Dendritic cell treated with granulocyte-macrophage colony-stimulating factor and Interleukin-4, amounts not matched to agents 40 ng/mL and 50 ng/mL, for 4 days (primary cell): ENCODE measurements around the gene BTN3A1.
"Not testable (repeated sequence)": the region's sequence is repeated elsewhere in the genome, so short reads cannot be mapped to it uniquely, and the experiment has no call there.

Experiments used
- H3K27ac Mint-ChIP-seq: one replicate; pipeline ENCODE4 v1.8.0; 2022; ENCODE audit warnings: mild to moderate bottlenecking, mixed read lengths
- H3K27me3 Mint-ChIP-seq: one replicate; pipeline ENCODE4 v1.8.0; 2022; ENCODE audit warnings: mild to moderate bottlenecking, mixed read lengths
- H3K36me3 Mint-ChIP-seq: one replicate; pipeline ENCODE4 v1.8.0; 2022; ENCODE audit warnings: low read depth, mixed read lengths
- H3K4me1 Mint-ChIP-seq: one replicate; pipeline ENCODE4 v1.8.0; 2022; ENCODE audit warnings: low read depth, mixed read lengths
- H3K4me3 Mint-ChIP-seq: one replicate; pipeline ENCODE4 v1.8.0; 2022; ENCODE audit warnings: mild to moderate bottlenecking, moderate library complexity, mixed read lengths
- H3K9me3 Mint-ChIP-seq: one replicate; pipeline ENCODE4 v1.8.0; 2022; ENCODE audit warnings: mixed read lengths
- intact Hi-C: fragments of 100-400 bp; cut with micrococcal nuclease; formaldehyde crosslinking; loops from one replicate; pipeline ENCODE4 v1.15.0; 2022

BTN3A1 gene

DNA sequence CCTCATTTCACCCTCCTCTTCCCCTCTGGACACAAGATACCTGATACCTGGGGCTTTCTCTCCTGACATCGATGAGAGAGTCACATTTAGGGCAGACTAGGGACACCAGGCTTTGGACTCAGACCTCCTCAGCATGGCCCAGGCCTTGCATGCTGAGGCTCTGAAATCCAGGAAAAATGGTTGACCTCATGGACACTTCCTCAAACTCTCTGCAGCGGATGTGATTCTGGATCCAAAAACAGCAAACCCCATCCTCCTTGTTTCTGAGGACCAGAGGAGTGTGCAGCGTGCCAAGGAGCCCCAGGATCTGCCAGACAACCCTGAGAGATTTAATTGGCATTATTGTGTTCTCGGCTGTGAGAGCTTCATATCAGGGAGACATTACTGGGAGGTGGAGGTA, 10.9 kb downstream of the BTN3A1 start:
- H3K27ac Mint-ChIP-seq, result no peak overlapping the region
- H3K4me3 Mint-ChIP-seq, result no peak overlapping the region
- H3K27me3 Mint-ChIP-seq, result no peaks in the 10 kb centered on the region
- H3K36me3 Mint-ChIP-seq, result peaks cover 57% of the 10 kb centered on the region
- intact Hi-C loops, result no loop called here
- peaks cover 17% of the 10 kb centered on the region for H3K9me3 Mint-ChIP-seq
- H3K4me1 Mint-ChIP-seq, result peaks cover 9% of the 10 kb centered on the region

- intact Hi-C loops, result no loop called here
- no peak overlapping the region for H3K27ac Mint-ChIP-seq
- H3K36me3 Mint-ChIP-seq, result peaks cover 54% of the 10 kb centered on the region
- no peaks in the 10 kb centered on the region for H3K27me3 Mint-ChIP-seq
- H3K4me1 Mint-ChIP-seq, result peaks cover 8% of the 10 kb centered on the region
- no peak overlapping the region for H3K4me3 Mint-ChIP-seq
- peaks cover 30% of the 10 kb centered on the region for H3K9me3 Mint-ChIP-seq
These were observed 12.2 kb downstream of the BTN3A1 start for GRCh38 chr6:26414281-26414680.

DNA sequence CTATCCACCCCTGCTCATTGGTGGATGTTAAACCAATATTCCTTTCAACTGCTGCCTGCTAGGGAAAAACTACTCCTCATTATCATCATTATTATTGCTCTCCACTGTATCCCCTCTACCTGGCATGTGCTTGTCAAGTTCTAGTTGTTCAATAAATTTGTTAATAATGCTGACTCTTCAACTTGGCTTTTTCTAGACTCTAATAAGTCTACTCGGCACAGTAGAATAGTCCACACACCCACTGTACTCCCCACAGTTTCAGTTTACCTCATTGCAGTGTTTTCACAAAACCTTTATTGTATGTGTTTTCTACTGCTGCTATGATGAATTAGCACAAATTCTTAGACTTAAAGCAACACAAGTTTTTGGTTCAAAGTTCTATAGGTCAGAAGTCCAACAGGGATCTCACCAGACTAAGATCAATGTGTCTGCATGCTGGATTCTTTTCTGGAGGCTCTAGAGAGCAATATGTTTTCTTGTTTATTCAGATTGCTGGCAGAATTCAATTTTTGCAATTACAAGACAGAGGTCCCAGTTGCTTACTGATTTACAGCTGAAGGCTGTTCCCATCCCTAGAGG, 13.1 kb downstream of the BTN3A1 start:
- H3K27ac Mint-ChIP-seq, result no peak overlapping the region
- H3K9me3 Mint-ChIP-seq, result peaks cover 32% of the 10 kb centered on the region
- intact Hi-C loops, result no loop called here
- no peaks in the 10 kb centered on the region for H3K4me1 Mint-ChIP-seq
- no peak overlapping the region for H3K4me3 Mint-ChIP-seq
- peaks cover 45% of the 10 kb centered on the region for H3K36me3 Mint-ChIP-seq
- H3K27me3 Mint-ChIP-seq, result no peaks in the 10 kb centered on the region

- H3K36me3 Mint-ChIP-seq, result peaks cover 39% of the 10 kb centered on the region
These were observed 13.7 kb downstream of the BTN3A1 start for GRCh38 chr6:26415791-26416190.

GRCh38 chr6:26416288-26416687, 14.2 kb downstream of the BTN3A1 start:
- Mint-ChIP-seq H3K36me3 (peaks cover 34% of the 10 kb centered on the region), H3K9me3 (peaks cover 32% of the 10 kb centered on the region), H3K4me3 (no peak overlapping the region), H3K27ac (no peak overlapping the region), H3K4me1 (no peaks in the 10 kb centered on the region), H3K27me3 (no peaks in the 10 kb centered on the region)
- intact Hi-C loops, result no loop called here

More at GRCh38 chr6:26415791-26416190, 13.7 kb downstream of the BTN3A1 start:
- H3K27ac Mint-ChIP-seq, result no peak overlapping the region
- H3K4me3 Mint-ChIP-seq, result no peak overlapping the region
- no peaks in the 10 kb centered on the region for H3K4me1 Mint-ChIP-seq
- no peaks in the 10 kb centered on the region for H3K27me3 Mint-ChIP-seq
- H3K9me3 Mint-ChIP-seq, result peaks cover 32% of the 10 kb centered on the region
- intact Hi-C loops, result no loop called here

- H3K4me3 Mint-ChIP-seq, H3K27ac Mint-ChIP-seq, intact Hi-C loops, H3K27me3 Mint-ChIP-seq: not testable (repeated sequence)
- Mint-ChIP-seq H3K4me1 (peaks cover 13% of the 10 kb centered on the region), H3K9me3 (peaks cover 32% of the 10 kb centered on the region), H3K36me3 (peaks cover 21% of the 10 kb centered on the region)
These were observed 16.0 kb downstream of the BTN3A1 start for GRCh38 chr6:26418077-26418476.

GRCh38 chr6:26418795-26419194, 16.7 kb downstream of the BTN3A1 start:
- H3K4me3 Mint-ChIP-seq, intact Hi-C loops, H3K27ac Mint-ChIP-seq, H3K27me3 Mint-ChIP-seq: not testable (repeated sequence)
- H3K36me3 Mint-ChIP-seq, result peaks cover 20% of the 10 kb centered on the region
- peaks cover 32% of the 10 kb centered on the region for H3K9me3 Mint-ChIP-seq
- peaks cover 21% of the 10 kb centered on the region for H3K4me1 Mint-ChIP-seq

- Mint-ChIP-seq H3K9me3 (peaks cover 32% of the 10 kb centered on the region), H3K4me1 (peaks cover 30% of the 10 kb centered on the region), H3K27ac (no peak overlapping the region), H3K4me3 (no peak overlapping the region), H3K36me3 (peaks cover 24% of the 10 kb centered on the region), H3K27me3 (no peaks in the 10 kb centered on the region)
- intact Hi-C loops, result loop anchor here (5.0 kb wide), 1 partner anchor 78 kb away; no protein-coding TSS in a partner anchor
These were observed 18.7 kb downstream of the BTN3A1 start for GRCh38 chr6:26420688-26421171.

DNA sequence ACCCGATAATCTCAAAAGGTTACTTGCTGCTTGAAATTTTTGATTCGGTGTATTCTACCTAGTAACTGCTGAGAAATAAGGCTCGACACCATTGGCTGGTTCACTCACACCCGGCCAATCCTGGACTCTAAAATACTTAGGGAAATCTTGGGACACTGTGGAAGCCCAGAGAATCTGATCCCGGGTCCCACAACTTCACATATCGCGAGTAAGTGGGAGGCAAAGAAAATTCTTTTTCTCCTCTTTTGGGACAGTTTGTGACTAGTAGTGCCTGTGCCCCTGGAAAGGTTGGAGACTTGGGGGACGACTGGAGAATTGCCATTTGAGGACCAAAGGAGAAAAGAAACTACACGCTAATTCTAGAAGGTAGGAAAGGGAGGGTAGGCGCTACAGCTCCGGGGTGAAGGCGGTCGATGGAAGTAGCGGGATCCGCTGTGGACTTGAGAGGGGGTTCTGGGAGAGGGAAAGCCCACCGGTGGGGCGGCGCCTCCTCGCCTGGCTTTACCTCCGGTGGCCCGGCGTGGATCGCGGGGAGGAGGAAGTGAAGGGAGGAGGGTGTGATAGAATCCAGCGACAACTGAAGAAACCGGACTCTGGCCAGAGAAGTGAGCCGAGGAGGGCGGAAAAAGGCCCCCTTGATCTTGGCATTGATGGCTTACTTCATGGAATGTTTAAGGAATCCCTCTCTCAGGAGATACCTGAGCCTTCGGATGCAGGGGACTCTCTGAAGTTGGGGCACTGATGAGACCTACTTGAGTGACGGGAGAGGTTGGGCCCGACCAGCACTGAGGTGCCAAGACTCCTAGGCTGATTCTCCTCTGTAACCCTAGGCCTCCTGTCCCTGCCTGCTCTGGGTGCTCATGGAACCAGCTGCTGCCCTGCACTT, 19.4 kb downstream of the BTN3A1 start:
- peaks cover 32% of the 10 kb centered on the region for H3K36me3 Mint-ChIP-seq
- H3K27me3 Mint-ChIP-seq, result no peaks in the 10 kb centered on the region
- no peak overlapping the region for H3K27ac Mint-ChIP-seq
- intact Hi-C loops, result loop anchor here (5.0 kb wide), 1 partner anchor 79 kb away; no protein-coding TSS in a partner anchor
- peaks cover 35% of the 10 kb centered on the region for H3K4me1 Mint-ChIP-seq
- H3K4me3 Mint-ChIP-seq, result no peak overlapping the region
- peaks cover 29% of the 10 kb centered on the region for H3K9me3 Mint-ChIP-seq

- H3K27ac Mint-ChIP-seq, result no peak overlapping the region
- peaks cover 21% of the 10 kb centered on the region for H3K9me3 Mint-ChIP-seq
- peaks cover 39% of the 10 kb centered on the region for H3K4me1 Mint-ChIP-seq
- H3K27me3 Mint-ChIP-seq, result no peaks in the 10 kb centered on the region
- no peak overlapping the region for H3K4me3 Mint-ChIP-seq
- intact Hi-C loops, result loop anchor here (5.0 kb wide), 1 partner anchor 80 kb away; no protein-coding TSS in a partner anchor
- H3K36me3 Mint-ChIP-seq, result peaks cover 36% of the 10 kb centered on the region
These were observed 20.3 kb downstream of the BTN3A1 start for GRCh38 chr6:26422329-26422728.

DNA sequence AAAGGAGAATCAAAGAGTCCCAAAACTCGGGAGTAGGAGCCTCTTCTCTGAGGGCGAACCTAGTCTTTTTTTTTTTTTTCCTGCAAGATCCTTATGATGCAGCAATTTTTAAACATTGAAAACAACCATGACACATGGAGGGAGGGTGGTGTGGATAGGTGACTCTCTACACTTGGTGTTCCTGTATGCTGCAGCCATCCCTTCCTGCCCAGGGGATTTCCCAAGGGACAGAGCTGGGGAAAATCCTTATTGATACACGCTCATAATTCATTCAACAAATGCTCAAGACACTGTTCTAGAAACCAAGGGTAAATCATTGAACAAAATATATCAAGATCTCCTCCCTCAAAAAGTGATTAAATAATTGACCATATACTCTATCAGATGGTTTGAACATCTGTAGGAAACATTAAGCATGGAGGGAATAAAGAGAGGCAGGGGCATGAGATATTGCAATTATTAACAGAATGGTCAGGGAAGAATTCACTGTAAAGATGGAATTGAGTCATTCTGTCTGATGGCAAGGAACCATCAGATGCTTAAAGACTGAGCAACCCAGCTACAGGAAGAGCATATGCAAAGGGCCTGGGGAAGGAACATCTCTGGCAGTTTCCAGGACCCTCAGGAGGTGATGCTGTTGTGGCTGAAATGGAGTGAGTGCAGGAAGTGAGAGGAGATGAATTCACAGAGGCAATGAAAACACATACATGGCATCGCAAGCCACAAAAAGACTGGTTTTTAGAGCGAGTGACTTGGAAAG, 24.8 kb downstream of the BTN3A1 start:
- Mint-ChIP-seq H3K27me3 (no peaks in the 10 kb centered on the region), H3K9me3 (no peaks in the 10 kb centered on the region), H3K36me3 (peaks cover 70% of the 10 kb centered on the region), H3K27ac (no peak overlapping the region), H3K4me1 (peaks cover 52% of the 10 kb centered on the region), H3K4me3 (no peak overlapping the region)
- intact Hi-C loops, result no loop called here

- no peak overlapping the region for H3K27ac Mint-ChIP-seq
- peaks cover 48% of the 10 kb centered on the region for H3K4me1 Mint-ChIP-seq
- peaks cover 73% of the 10 kb centered on the region for H3K36me3 Mint-ChIP-seq
- no peak overlapping the region for H3K4me3 Mint-ChIP-seq
- no peaks in the 10 kb centered on the region for H3K9me3 Mint-ChIP-seq
- H3K27me3 Mint-ChIP-seq, result no peaks in the 10 kb centered on the region
- intact Hi-C loops, result no loop called here
These were observed 25.4 kb downstream of the BTN3A1 start for GRCh38 chr6:26427451-26427809.

DNA sequence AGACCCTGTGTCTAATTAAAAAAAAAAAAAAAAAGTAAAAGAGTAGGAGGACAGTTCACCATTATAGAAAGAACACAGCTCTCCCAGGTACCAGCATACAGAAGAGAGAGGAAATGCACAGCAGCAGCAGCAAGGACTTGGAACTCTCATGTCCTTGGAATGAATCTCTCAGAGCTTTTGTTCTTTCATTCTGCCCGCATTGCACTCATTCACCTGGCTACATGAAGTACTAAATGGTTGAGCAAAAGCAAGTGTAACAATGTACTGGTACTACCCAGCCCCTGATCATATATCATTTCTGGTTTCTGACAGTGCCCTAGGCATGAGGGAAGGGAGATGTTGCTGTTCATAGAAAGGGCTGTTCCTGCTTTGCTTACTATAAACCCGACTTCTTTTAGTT, 26.1 kb downstream of the BTN3A1 start:
- peaks cover 40% of the 10 kb centered on the region for H3K4me1 Mint-ChIP-seq
- no peak overlapping the region for H3K4me3 Mint-ChIP-seq
- H3K27ac Mint-ChIP-seq, result no peak overlapping the region
- no peaks in the 10 kb centered on the region for H3K27me3 Mint-ChIP-seq
- peaks cover 70% of the 10 kb centered on the region for H3K36me3 Mint-ChIP-seq
- intact Hi-C loops, result no loop called here
- no peaks in the 10 kb centered on the region for H3K9me3 Mint-ChIP-seq

DNA sequence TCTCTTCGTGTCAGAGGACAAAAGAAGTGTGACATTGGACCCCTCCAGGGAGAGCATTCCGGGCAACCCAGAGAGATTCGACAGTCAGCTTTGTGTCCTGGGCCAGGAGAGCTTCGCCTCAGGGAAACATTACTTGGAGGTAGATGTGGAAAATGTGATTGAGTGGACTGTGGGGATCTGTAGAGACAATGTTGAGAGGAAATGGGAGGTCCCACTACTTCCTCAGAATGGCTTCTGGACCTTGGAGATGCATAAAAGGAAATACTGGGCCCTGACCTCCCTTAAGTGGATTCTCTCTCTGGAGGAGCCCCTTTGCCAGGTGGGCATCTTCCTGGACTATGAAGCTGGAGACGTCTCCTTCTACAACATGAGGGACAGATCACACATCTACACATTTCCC, 28.7 kb downstream of the BTN3A1 start:
- Mint-ChIP-seq H3K4me1 (peaks cover 24% of the 10 kb centered on the region), H3K27ac (no peak overlapping the region), H3K4me3 (no peak overlapping the region), H3K27me3 (no peaks in the 10 kb centered on the region), H3K9me3 (peaks cover 16% of the 10 kb centered on the region), H3K36me3 (peaks cover 72% of the 10 kb centered on the region)
- intact Hi-C loops, result no loop called here
